ENCODE measurements around the gene SUPT6H.

DNA sequence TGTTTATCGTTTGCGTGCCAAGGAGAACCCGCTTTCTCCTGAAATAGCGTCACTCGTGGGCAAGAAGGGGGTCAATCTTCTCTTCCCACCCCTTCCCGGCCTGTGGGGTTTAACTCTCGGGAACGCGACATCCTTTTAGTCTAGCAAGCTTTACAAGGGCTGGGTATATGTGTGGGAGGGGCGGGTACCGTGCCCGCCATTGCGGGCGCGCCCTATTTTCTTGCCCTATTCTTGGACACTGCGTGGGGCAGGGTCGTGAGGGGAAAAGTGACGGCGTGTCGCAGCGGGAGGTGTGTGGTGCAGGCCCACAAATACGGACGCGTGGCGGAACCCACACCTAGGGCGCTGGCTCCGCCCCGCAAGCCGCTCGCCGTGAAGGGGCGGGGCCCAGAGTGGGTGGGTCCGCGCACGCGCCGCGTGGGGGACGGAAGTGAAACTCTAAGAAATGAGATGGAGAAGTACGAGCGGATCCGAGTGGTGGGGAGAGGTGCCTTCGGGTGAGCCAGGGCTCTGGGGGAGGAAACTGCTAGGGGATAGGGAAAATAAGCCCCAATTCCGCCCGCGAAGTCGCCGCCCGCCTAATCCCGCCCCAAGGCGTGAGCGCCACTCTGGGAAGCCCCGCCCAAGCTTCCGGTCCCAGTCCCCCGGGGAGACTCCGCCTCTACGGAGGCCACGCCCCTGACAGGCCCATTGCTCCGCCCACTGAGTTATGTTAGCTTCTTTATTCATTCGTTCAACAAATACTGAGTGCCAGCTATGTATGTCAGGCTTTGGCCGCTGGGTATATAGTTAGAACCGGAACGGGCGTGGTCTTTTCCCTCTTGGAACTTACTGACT is 66.6 kb downstream of the SUPT6H start, which contains the start of gene NEK8:
- TF ChIP-seq, protein P1, sequence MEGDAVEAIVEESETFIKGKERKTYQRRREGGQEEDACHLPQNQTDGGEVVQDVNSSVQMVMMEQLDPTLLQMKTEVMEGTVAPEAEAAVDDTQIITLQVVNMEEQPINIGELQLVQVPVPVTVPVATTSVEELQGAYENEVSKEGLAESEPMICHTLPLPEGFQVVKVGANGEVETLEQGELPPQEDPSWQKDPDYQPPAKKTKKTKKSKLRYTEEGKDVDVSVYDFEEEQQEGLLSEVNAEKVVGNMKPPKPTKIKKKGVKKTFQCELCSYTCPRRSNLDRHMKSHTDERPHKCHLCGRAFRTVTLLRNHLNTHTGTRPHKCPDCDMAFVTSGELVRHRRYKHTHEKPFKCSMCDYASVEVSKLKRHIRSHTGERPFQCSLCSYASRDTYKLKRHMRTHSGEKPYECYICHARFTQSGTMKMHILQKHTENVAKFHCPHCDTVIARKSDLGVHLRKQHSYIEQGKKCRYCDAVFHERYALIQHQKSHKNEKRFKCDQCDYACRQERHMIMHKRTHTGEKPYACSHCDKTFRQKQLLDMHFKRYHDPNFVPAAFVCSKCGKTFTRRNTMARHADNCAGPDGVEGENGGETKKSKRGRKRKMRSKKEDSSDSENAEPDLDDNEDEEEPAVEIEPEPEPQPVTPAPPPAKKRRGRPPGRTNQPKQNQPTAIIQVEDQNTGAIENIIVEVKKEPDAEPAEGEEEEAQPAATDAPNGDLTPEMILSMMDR (conservative IDR thresholded peaks at IDR 0.05; ENCODE audit: low read length), result no peak
- no peak for TF ChIP-seq EZH2phosphoT487 (IDR thresholded peaks at IDR 0.05; ENCODE audit: borderline replicate concordance, low read depth, low read length)

Data from OCI-LY7 (cell line).